ENCODE results near the gene TP53BP2. TPM values are rescaled to one million over a fixed set of nuclear protein-coding genes. Genes with fewer than 3 reads are reported as not detected.

The TP53BP2 gene
- total RNA-seq, 1 experiment from 2014 or later: 32.0 TPM

DNA sequence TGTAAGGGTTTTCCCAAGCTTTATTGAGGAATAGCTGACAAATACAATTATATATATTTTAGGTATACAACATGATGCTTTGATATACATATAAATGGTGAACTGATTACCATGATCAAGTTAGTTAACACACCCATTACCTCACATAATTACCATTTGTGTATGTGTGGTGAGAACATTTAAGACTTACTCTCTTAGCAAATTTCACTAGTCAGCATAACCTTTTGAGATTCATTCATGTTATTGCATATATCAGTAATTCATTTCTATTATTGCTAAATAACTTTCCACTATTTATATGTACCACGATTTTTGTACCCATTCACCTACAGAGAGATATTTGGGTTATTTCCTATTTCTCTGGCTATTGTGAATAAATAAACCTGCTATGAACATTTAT, 16.2 kb upstream of the TP53BP2 start:
- H4K20me1 ChIP-seq (ENCODE audit: low read length): no peaks in the 10 kb centered on the region
- BruUV-seq (replicated peaks): no TSS peak
- ATAC-seq: no peak

GRCh38 chr1:223860051-223860622, 14.4 kb upstream of the TP53BP2 start:
- H3F3A ChIP-seq (ENCODE audit: low read length, unreplicated experiment): no peaks in the 10 kb centered on the region
- no peaks in the 10 kb centered on the region for H3K9me3 ChIP-seq (ENCODE audit: low read length)
- H3K4me1 ChIP-seq (ENCODE audit: insufficient read depth, low read length): peaks cover 18% of the 10 kb centered on the region
- peak overlapping the region; percentile 17; the same call in 1 of the 2 replicates for H3K4me3 ChIP-seq (ENCODE audit: low read length)
- H3K4me2 ChIP-seq (ENCODE audit: low read length): peak overlapping the region; percentile 52
- peak overlapping the region; percentile 15 for H2AFZ ChIP-seq (ENCODE audit: low read length)
- CTCF ChIA-PET: no interaction called here
- H3K27me3 ChIP-seq (ENCODE audit: low read length): no peaks in the 10 kb centered on the region
- POLR2A ChIA-PET (ENCODE audit: unreplicated experiment): interaction anchor here (0.5 to 0.7 kb wide), 2 partner anchors 88 to 193 kb away, joined by 3 read pairs; no protein-coding TSS in a partner anchor
- no peaks in the 10 kb centered on the region for H3K79me2 ChIP-seq (ENCODE audit: low read length)
- no peaks in the 10 kb centered on the region for H4K20me1 ChIP-seq (ENCODE audit: low read length)
- BruUV-seq (replicated peaks): no TSS peak
- H3K9me2 ChIP-seq (replicated peaks; ENCODE audit: low read length): no peaks in the 10 kb centered on the region
- H3K27ac ChIP-seq (ENCODE audit: low read length): 0 out of 2 replicates have a peak overlapping the region, but pooled peaks have one; percentile 1
- ATAC-seq (peak; percentile 86), DNase-seq (peak; percentile 83)
- intact Hi-C loops (cut with micrococcal nuclease): no loop called here
- H3K36me3 ChIP-seq (ENCODE audit: low read depth, low read length): no peaks in the 10 kb centered on the region
- TF ChIP-seq EZH2 (IDR thresholded peaks at IDR 0.05; ENCODE audit: low read length, unreplicated experiment): no peak
- TF ChIP-seq EZH2phosphoT487 (IDR thresholded peaks at IDR 0.05; ENCODE audit: borderline replicate concordance, low read length): no peak
- TF ChIP-seq, protein P1, sequence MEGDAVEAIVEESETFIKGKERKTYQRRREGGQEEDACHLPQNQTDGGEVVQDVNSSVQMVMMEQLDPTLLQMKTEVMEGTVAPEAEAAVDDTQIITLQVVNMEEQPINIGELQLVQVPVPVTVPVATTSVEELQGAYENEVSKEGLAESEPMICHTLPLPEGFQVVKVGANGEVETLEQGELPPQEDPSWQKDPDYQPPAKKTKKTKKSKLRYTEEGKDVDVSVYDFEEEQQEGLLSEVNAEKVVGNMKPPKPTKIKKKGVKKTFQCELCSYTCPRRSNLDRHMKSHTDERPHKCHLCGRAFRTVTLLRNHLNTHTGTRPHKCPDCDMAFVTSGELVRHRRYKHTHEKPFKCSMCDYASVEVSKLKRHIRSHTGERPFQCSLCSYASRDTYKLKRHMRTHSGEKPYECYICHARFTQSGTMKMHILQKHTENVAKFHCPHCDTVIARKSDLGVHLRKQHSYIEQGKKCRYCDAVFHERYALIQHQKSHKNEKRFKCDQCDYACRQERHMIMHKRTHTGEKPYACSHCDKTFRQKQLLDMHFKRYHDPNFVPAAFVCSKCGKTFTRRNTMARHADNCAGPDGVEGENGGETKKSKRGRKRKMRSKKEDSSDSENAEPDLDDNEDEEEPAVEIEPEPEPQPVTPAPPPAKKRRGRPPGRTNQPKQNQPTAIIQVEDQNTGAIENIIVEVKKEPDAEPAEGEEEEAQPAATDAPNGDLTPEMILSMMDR (conservative IDR thresholded peaks at IDR 0.05; ENCODE audit: low read depth, low read length): no peak
- no peak overlapping the region for H3K9ac ChIP-seq (ENCODE audit: low read length)

More for the DNA sequence above, 16.2 kb upstream of the TP53BP2 start:
- intact Hi-C loops (cut with micrococcal nuclease): no loop called here
- H3F3A ChIP-seq (ENCODE audit: low read length, unreplicated experiment): no peaks in the 10 kb centered on the region
- H3K36me3 ChIP-seq (ENCODE audit: low read depth, low read length): no peaks in the 10 kb centered on the region
- peaks cover 18% of the 10 kb centered on the region for H3K4me1 ChIP-seq (ENCODE audit: insufficient read depth, low read length)
- TF ChIP-seq EZH2 (IDR thresholded peaks at IDR 0.05; ENCODE audit: low read length, unreplicated experiment) (no peak), EZH2phosphoT487 (IDR thresholded peaks at IDR 0.05; ENCODE audit: borderline replicate concordance, low read length) (no peak)
- TF ChIP-seq, protein P1 (conservative IDR thresholded peaks at IDR 0.05; ENCODE audit: low read depth, low read length): no peak
- POLR2A ChIA-PET (ENCODE audit: unreplicated experiment): no interaction called here
- H3K4me3 ChIP-seq (ENCODE audit: low read length): no peak overlapping the region
- H3K4me2 ChIP-seq (ENCODE audit: low read length): no peak overlapping the region
- H2AFZ ChIP-seq (ENCODE audit: low read length): no peak overlapping the region
- H3K9me3 ChIP-seq (ENCODE audit: low read length): no peaks in the 10 kb centered on the region
- no peaks in the 10 kb centered on the region for H3K9me2 ChIP-seq (replicated peaks; ENCODE audit: low read length)
- CTCF ChIA-PET: no interaction called here
- no peak for DNase-seq
- H3K9ac ChIP-seq (ENCODE audit: low read length): no peak overlapping the region
- H3K27ac ChIP-seq (ENCODE audit: low read length): no peak overlapping the region
- H3K79me2 ChIP-seq (ENCODE audit: low read length): no peaks in the 10 kb centered on the region
- no peaks in the 10 kb centered on the region for H3K27me3 ChIP-seq (ENCODE audit: low read length)

- CTCF ChIA-PET: no interaction called here
- no peak for DNase-seq
- BruUV-seq (replicated peaks): no TSS peak
These were observed 13.3 kb upstream of the TP53BP2 start for GRCh38 chr1:223859058-223859457.

More at GRCh38 chr1:223859058-223859457, 13.3 kb upstream of the TP53BP2 start:
- Histone ChIP-seq H3K4me3 (ENCODE audit: low read length) (no peak overlapping the region), H3K9ac (ENCODE audit: low read length) (no peak overlapping the region), H3K4me1 (ENCODE audit: insufficient read depth, low read length) (peaks cover 18% of the 10 kb centered on the region), H2AFZ (ENCODE audit: low read length) (no peak overlapping the region), H3K4me2 (ENCODE audit: low read length) (no peak overlapping the region), H3K27me3 (ENCODE audit: low read length) (no peaks in the 10 kb centered on the region), H4K20me1 (ENCODE audit: low read length) (no peaks in the 10 kb centered on the region), H3K9me3 (ENCODE audit: low read length) (no peaks in the 10 kb centered on the region), H3K9me2 (replicated peaks; ENCODE audit: low read length) (no peaks in the 10 kb centered on the region), H3K36me3 (ENCODE audit: low read depth, low read length) (no peaks in the 10 kb centered on the region), H3F3A (ENCODE audit: low read length, unreplicated experiment) (no peaks in the 10 kb centered on the region), H3K79me2 (ENCODE audit: low read length) (no peaks in the 10 kb centered on the region), H3K27ac (ENCODE audit: low read length) (no peak overlapping the region)
- POLR2A ChIA-PET (ENCODE audit: unreplicated experiment): no interaction called here
- intact Hi-C loops (cut with micrococcal nuclease): no loop called here
- TF ChIP-seq EZH2phosphoT487 (IDR thresholded peaks at IDR 0.05; ENCODE audit: borderline replicate concordance, low read length) (no peak), EZH2 (IDR thresholded peaks at IDR 0.05; ENCODE audit: low read length, unreplicated experiment) (no peak)
- TF ChIP-seq, protein P1 (conservative IDR thresholded peaks at IDR 0.05; ENCODE audit: low read depth, low read length): no peak
- no peak for ATAC-seq

Data from PC-3 (cell line).